Mesothelial cell of epicardium (in vitro differentiated cells): ENCODE results near the gene FAM43A. TPM values are rescaled to one million over a fixed set of nuclear protein-coding genes. Genes with fewer than 3 reads are reported as not detected.

Experiments
- DNase-seq, 2 experiments: peaks; one replicate each; pipeline ENCODE4 v3.0.0; 2021; ENCODE audit warnings: low spot score in 2 of 2; ENCODE audit not compliant: unreplicated experiment in 2 of 2
- H3K27ac Mint-ChIP-seq: 2 replicates; pipeline ENCODE4 v1.8.0; 2021; ENCODE audit warnings: mixed read lengths
- H3K27me3 Mint-ChIP-seq: 2 replicates; pipeline ENCODE4 v1.8.0; 2021; ENCODE audit warnings: low read depth, mixed read lengths
- H3K36me3 Mint-ChIP-seq: 2 replicates; pipeline ENCODE4 v1.8.0; 2021; ENCODE audit warnings: mixed read lengths
- H3K4me1 Mint-ChIP-seq: 2 replicates; pipeline ENCODE4 v1.8.0; 2021; ENCODE audit warnings: mixed read lengths
- H3K4me3 Mint-ChIP-seq: 2 replicates; pipeline ENCODE4 v1.8.0; 2021; ENCODE audit warnings: mild to moderate bottlenecking, moderate library complexity, mixed read lengths
- H3K9me3 Mint-ChIP-seq: 2 replicates; pipeline ENCODE4 v1.8.0; 2021; ENCODE audit warnings: mixed read lengths
- total RNA-seq: library from RNA; stranded (reverse); gene quantifications from 3 replicates; pipeline ENCODE4 v1.2.1, GENCODE V29; 2021
- TF ChIP-seq, protein P1 (sequence below): fragments of 200-600 bp; sonication (generic); IDR thresholded peaks from one replicate; pipeline ENCODE4 v1.5.0; 2021; ENCODE audit warnings: antibody characterized with exemption; ENCODE audit not compliant: unreplicated experiment

FAM43A gene
- total RNA-seq, 1 donor from 2014 or later: 11.3 TPM

DNA sequence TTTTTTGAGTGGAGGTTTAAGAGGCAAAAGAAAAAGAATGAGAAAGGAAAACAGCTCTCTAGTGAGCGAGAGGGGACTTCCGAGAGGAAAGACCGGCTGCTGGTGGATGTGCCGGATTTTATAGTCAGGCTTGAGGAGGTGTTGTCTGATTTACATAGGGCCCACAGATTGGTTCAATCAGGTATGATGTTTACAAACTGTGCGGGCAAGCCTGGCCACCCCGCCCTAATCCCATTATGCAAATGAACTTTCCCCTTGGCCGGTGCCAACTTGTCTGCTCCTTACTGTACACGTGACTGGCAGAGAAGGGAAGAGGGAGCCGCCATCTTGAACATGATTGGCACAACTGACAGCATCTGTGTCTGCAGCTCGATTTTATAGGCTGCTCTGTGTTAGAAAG, 44.7 kb downstream of the FAM43A start:
- Mint-ChIP-seq H3K27me3 (no peaks in the 10 kb centered on the region), H3K4me1 (peaks cover 28% of the 10 kb centered on the region), H3K36me3 (peaks cover 2% of the 10 kb centered on the region), H3K27ac (peak overlapping the region; percentile 54), H3K9me3 (no peaks in the 10 kb centered on the region), H3K4me3 (peak overlapping the region; percentile 9)
- TF ChIP-seq, protein P1, sequence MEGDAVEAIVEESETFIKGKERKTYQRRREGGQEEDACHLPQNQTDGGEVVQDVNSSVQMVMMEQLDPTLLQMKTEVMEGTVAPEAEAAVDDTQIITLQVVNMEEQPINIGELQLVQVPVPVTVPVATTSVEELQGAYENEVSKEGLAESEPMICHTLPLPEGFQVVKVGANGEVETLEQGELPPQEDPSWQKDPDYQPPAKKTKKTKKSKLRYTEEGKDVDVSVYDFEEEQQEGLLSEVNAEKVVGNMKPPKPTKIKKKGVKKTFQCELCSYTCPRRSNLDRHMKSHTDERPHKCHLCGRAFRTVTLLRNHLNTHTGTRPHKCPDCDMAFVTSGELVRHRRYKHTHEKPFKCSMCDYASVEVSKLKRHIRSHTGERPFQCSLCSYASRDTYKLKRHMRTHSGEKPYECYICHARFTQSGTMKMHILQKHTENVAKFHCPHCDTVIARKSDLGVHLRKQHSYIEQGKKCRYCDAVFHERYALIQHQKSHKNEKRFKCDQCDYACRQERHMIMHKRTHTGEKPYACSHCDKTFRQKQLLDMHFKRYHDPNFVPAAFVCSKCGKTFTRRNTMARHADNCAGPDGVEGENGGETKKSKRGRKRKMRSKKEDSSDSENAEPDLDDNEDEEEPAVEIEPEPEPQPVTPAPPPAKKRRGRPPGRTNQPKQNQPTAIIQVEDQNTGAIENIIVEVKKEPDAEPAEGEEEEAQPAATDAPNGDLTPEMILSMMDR: no peak
- no peak for DNase-seq

DNA sequence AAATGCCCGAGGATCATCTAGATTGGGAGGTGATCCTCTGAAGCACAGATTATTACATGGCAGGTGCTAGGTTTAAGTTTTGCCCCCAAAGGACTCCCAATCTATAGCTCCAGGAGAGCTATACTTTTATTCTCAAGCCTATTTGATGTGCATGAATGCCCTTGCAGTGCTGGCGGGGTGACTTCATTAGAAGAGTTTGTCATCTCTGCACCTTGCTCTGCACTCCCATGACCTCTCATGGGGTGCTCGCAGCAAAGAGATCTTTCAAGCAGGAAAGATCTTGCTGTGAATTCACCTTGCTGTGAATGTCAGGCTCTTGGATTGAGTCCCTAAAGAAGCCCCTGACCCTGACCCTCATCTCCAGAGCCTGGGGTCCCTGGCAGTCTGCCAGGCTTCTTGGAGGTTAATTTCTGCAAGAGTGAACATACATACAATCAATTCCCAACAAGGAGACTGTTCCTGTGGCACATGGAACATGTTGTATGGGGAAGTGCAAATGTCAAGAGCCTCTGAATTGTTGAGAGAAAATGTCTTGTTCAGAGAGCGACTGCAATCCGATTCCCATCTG, 45.9 kb downstream of the FAM43A start:
- no peak overlapping the region for H3K4me3 Mint-ChIP-seq
- no peaks in the 10 kb centered on the region for H3K9me3 Mint-ChIP-seq
- H3K27me3 Mint-ChIP-seq: no peaks in the 10 kb centered on the region
- peaks cover 3% of the 10 kb centered on the region for H3K36me3 Mint-ChIP-seq
- DNase-seq: no peak
- H3K27ac Mint-ChIP-seq: no peak overlapping the region
- H3K4me1 Mint-ChIP-seq: peaks cover 28% of the 10 kb centered on the region
- TF ChIP-seq, protein P1: no peak

DNA sequence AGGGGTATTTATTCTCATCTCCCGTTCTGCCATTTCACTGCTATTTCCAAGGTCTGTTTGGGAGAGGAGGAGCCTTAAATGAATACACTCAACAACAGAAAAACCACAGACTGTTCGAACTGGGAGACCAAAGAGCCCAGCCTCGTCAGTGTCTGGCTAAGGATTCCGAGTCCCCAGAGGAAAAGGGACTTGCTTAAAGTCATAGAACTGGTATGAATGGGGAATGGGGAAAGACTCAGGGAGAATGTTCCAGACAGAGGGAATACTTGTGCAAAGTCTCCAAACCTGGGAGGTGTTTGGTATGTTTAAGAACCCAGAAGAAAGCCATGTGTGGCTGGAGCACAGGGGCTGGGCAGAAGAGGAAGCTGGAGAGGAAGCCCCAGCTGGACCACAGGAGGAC, 46.9 kb downstream of the FAM43A start:
- no peaks in the 10 kb centered on the region for H3K27me3 Mint-ChIP-seq
- no peak overlapping the region for H3K4me3 Mint-ChIP-seq
- no peaks in the 10 kb centered on the region for H3K9me3 Mint-ChIP-seq
- peaks cover 25% of the 10 kb centered on the region for H3K4me1 Mint-ChIP-seq
- no peak overlapping the region for H3K27ac Mint-ChIP-seq
- H3K36me3 Mint-ChIP-seq: peaks cover 3% of the 10 kb centered on the region
- DNase-seq: no peak
- TF ChIP-seq, protein P1: no peak

GRCh38 chr3:194736277-194736895, 50.7 kb downstream of the FAM43A start:
- no peaks in the 10 kb centered on the region for H3K9me3 Mint-ChIP-seq
- peaks cover 3% of the 10 kb centered on the region for H3K36me3 Mint-ChIP-seq
- H3K4me1 Mint-ChIP-seq: peaks cover 10% of the 10 kb centered on the region
- no peak overlapping the region for H3K4me3 Mint-ChIP-seq
- TF ChIP-seq, protein P1: no peak
- peaks cover 21% of the 10 kb centered on the region for H3K27me3 Mint-ChIP-seq
- no peak overlapping the region for H3K27ac Mint-ChIP-seq
- DNase-seq: no peak

GRCh38 chr3:194736896-194737600, 51.4 kb downstream of the FAM43A start:
- peaks cover 22% of the 10 kb centered on the region for H3K27me3 Mint-ChIP-seq
- no peak for DNase-seq
- H3K9me3 Mint-ChIP-seq: no peaks in the 10 kb centered on the region
- H3K36me3 Mint-ChIP-seq: peaks cover 3% of the 10 kb centered on the region
- no peak overlapping the region for H3K4me3 Mint-ChIP-seq
- TF ChIP-seq, protein P1: no peak
- H3K27ac Mint-ChIP-seq: no peak overlapping the region
- peaks cover 11% of the 10 kb centered on the region for H3K4me1 Mint-ChIP-seq

Other genes starting within 250 kb of the FAM43A start
- 60.2 to 74.1 TPM (median 62.3 TPM) in 3 replicates for gene ATP13A3, start 198.9 kb upstream of the FAM43A start, total RNA-seq
- gene TMEM44, start 52.5 kb upstream of the FAM43A start, total RNA-seq: 25.6 to 27.9 TPM (median 26.8 TPM) in 3 replicates
- gene LSG1, start 13.7 kb upstream of the FAM43A start, total RNA-seq: 48.1 to 48.9 TPM (median 48.2 TPM) in 3 replicates